Measurements from ENCODE around the gene LRIG1. TPM values are rescaled to one million over a fixed set of nuclear protein-coding genes. Genes with fewer than 3 reads are reported as not detected.

LRIG1 gene
- total and polyA plus RNA-seq, 10 of the 15 experiments (the other 5 are each of a cell fraction or from before 2014, with no cell fraction given) = 0.84 to 16.4 (median 8.1) TPM

- no peak for TF ChIP-seq CEBPZ (IDR thresholded peaks at IDR 0.05; ENCODE audit: low read depth, low read length)
These were observed 69.3 kb downstream of the LRIG1 start (continued) for GRCh38 chr3:66431494-66431893.

- H3K79me2 ChIP-seq (ENCODE audit: control insufficient read depth, insufficient read depth, low read length) = no peaks in the 10 kb centered on the region
- in situ Hi-C loops (cut with MboI) (no loop called here), intact Hi-C loops (cut with micrococcal nuclease; ENCODE audit: unreplicated experiment) (no loop called here)
- no TSS peak for BruUV-seq (replicated peaks)
- no peak overlapping the region for H3K4me2 ChIP-seq (ENCODE audit: control insufficient read depth, insufficient read depth)
- no peaks in the 10 kb centered on the region for H3K27me3 ChIP-seq (replicated peaks in 1 of 2; ENCODE audit: control insufficient read depth in 2 of 2, insufficient read depth in 2 of 2, low read length in 1 of 2)
- CTCF ChIA-PET = no interaction called here
- H3K36me3 ChIP-seq (ENCODE audit: control insufficient read depth in 2 of 2, insufficient read depth in 2 of 2, low read length in 1 of 2) = no peaks in the 10 kb centered on the region
- RAD21 ChIA-PET (ENCODE audit: unreplicated experiment) = no interaction called here
- no peak overlapping the region for H3K4me3 ChIP-seq
- no peak overlapping the region for H3K9ac ChIP-seq (ENCODE audit: control insufficient read depth, insufficient read depth, low read length)
- no peaks in the 10 kb centered on the region for H3K9me3 ChIP-seq (replicated peaks; ENCODE audit: control insufficient read depth, insufficient read depth, low read length)
- DNase-seq (ENCODE audit: low read depth, low spot score) (no peak), ATAC-seq (no peak), FAIRE-seq (no peak)
- SMC1A ChIA-PET (ENCODE audit: uncharacterized antibody, unreplicated experiment) = no interaction called here
- TF ChIP-seq TCF7 (IDR thresholded peaks at IDR 0.05; ENCODE audit: borderline replicate concordance) = no peak
- no peak for TF ChIP-seq DPF2 (IDR thresholded peaks at IDR 0.05)
- no peak for TF ChIP-seq CUX1 (IDR thresholded peaks at IDR 0.05; ENCODE audit: insufficient replicate concordance, low read depth, low read length)
- H3K4me1 ChIP-seq (ENCODE audit: control insufficient read depth, insufficient read depth, low read length) = no peaks in the 10 kb centered on the region
- 62% methylated on average over 8 of the region's 8 CpGs for WGBS (ENCODE audit: insufficient coverage, insufficient replicate concordance, low lambda C conversion rate, missing lambda C conversion rate)
- no peak overlapping the region for H3K27ac ChIP-seq (ENCODE audit: control insufficient read depth, insufficient read depth)
- POLR2A ChIA-PET = no interaction called here
- H4K20me1 ChIP-seq (ENCODE audit: control insufficient read depth, insufficient read depth) = no peaks in the 10 kb centered on the region
- no peak overlapping the region for H2AFZ ChIP-seq (ENCODE audit: control insufficient read depth, low read depth, low read length)
These were observed 69.9 kb downstream of the LRIG1 start for GRCh38 chr3:66430876-66431275.
